ENCODE measurements around the gene SERPIND1. TPM values are rescaled to one million over a fixed set of nuclear protein-coding genes. Genes with fewer than 3 reads are reported as not detected.

Gene SERPIND1
- total and polyA plus RNA-seq, 2 experiments from 2014 or later = not detected

DNA sequence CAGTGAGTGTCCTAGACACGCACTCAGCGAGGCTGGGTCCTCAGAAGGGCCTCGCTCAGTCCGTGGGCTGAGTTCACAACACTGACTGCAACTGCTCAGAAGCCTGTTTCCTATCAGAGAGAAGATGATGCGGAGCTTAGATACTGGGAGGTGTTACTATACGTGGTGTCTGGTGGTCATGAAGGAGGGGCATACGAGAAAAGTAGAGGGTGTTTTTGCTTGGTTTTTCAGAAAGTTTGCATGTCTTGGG is 9.5 kb upstream of the SERPIND1 start:
- Mint-ChIP-seq H3K4me3 (no peak overlapping the region), H3K27ac (no peak overlapping the region), H3K36me3 (ENCODE audit: low read depth) (peaks cover 9% of the 10 kb centered on the region), H3K9me3 (no peaks in the 10 kb centered on the region), H3K4me1 (no peaks in the 10 kb centered on the region), H3K27me3 (ENCODE audit: insufficient read depth, low read depth, poor library complexity) (peaks cover 5% of the 10 kb centered on the region)
- Histone ChIP-seq H3K79me2 (replicated peaks; ENCODE audit: insufficient read depth) (no peaks in the 10 kb centered on the region), H3K27me3 (ENCODE audit: insufficient read depth) (no peaks in the 10 kb centered on the region), H4K20me1 (replicated peaks; ENCODE audit: insufficient read depth) (no peaks in the 10 kb centered on the region), H2AFZ (no peak overlapping the region), H3K9me2 (ENCODE audit: insufficient read depth) (no peaks in the 10 kb centered on the region), H3K4me1 (ENCODE audit: insufficient read depth) (no peaks in the 10 kb centered on the region), H3K36me3 (ENCODE audit: insufficient read depth) (no peaks in the 10 kb centered on the region), H3K4me2 (no peak overlapping the region), H3K4me3 (no peak overlapping the region), H3F3A (replicated peaks; ENCODE audit: low read depth) (no peaks in the 10 kb centered on the region), H3K27ac (ENCODE audit: low read depth) (no peak overlapping the region)
- DNase-seq (ENCODE audit: low spot score) (no peak), ATAC-seq (no peak)
- TF ChIP-seq, protein P1, sequence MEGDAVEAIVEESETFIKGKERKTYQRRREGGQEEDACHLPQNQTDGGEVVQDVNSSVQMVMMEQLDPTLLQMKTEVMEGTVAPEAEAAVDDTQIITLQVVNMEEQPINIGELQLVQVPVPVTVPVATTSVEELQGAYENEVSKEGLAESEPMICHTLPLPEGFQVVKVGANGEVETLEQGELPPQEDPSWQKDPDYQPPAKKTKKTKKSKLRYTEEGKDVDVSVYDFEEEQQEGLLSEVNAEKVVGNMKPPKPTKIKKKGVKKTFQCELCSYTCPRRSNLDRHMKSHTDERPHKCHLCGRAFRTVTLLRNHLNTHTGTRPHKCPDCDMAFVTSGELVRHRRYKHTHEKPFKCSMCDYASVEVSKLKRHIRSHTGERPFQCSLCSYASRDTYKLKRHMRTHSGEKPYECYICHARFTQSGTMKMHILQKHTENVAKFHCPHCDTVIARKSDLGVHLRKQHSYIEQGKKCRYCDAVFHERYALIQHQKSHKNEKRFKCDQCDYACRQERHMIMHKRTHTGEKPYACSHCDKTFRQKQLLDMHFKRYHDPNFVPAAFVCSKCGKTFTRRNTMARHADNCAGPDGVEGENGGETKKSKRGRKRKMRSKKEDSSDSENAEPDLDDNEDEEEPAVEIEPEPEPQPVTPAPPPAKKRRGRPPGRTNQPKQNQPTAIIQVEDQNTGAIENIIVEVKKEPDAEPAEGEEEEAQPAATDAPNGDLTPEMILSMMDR (conservative IDR thresholded peaks at IDR 0.05; ENCODE audit: low read depth in 2 of 2) = no peak
- TF ChIP-seq, protein P2, sequence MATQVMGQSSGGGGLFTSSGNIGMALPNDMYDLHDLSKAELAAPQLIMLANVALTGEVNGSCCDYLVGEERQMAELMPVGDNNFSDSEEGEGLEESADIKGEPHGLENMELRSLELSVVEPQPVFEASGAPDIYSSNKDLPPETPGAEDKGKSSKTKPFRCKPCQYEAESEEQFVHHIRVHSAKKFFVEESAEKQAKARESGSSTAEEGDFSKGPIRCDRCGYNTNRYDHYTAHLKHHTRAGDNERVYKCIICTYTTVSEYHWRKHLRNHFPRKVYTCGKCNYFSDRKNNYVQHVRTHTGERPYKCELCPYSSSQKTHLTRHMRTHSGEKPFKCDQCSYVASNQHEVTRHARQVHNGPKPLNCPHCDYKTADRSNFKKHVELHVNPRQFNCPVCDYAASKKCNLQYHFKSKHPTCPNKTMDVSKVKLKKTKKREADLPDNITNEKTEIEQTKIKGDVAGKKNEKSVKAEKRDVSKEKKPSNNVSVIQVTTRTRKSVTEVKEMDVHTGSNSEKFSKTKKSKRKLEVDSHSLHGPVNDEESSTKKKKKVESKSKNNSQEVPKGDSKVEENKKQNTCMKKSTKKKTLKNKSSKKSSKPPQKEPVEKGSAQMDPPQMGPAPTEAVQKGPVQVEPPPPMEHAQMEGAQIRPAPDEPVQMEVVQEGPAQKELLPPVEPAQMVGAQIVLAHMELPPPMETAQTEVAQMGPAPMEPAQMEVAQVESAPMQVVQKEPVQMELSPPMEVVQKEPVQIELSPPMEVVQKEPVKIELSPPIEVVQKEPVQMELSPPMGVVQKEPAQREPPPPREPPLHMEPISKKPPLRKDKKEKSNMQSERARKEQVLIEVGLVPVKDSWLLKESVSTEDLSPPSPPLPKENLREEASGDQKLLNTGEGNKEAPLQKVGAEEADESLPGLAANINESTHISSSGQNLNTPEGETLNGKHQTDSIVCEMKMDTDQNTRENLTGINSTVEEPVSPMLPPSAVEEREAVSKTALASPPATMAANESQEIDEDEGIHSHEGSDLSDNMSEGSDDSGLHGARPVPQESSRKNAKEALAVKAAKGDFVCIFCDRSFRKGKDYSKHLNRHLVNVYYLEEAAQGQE (IDR thresholded peaks at IDR 0.05; ENCODE audit: unreplicated experiment) = no peak
- no peak for TF ChIP-seq STAT1 (IDR thresholded peaks at IDR 0.05; ENCODE audit: unreplicated experiment)
- no peak for TF ChIP-seq EZH2phosphoT487 (IDR thresholded peaks at IDR 0.05; ENCODE audit: unreplicated experiment)
- TF ChIP-seq ETS1 (IDR thresholded peaks at IDR 0.05) = no peak
- no peak for TF ChIP-seq NANOG (IDR thresholded peaks at IDR 0.05; ENCODE audit: borderline replicate concordance)
- TF ChIP-seq CREB1 (CRISPR knock-in tag; IDR thresholded peaks at IDR 0.05; ENCODE audit: low read depth) = no peak

GRCh38 chr22:20764729-20765128 is 9.2 kb upstream of the SERPIND1 start:
- Histone ChIP-seq H3K4me3 (no peak overlapping the region), H3K4me1 (ENCODE audit: insufficient read depth) (no peaks in the 10 kb centered on the region), H3K27me3 (ENCODE audit: insufficient read depth) (no peaks in the 10 kb centered on the region), H3K27ac (ENCODE audit: low read depth) (no peak overlapping the region), H4K20me1 (replicated peaks; ENCODE audit: insufficient read depth) (no peaks in the 10 kb centered on the region), H3K79me2 (replicated peaks; ENCODE audit: insufficient read depth) (no peaks in the 10 kb centered on the region), H3F3A (replicated peaks; ENCODE audit: low read depth) (no peaks in the 10 kb centered on the region), H3K9me2 (ENCODE audit: insufficient read depth) (no peaks in the 10 kb centered on the region), H3K36me3 (ENCODE audit: insufficient read depth) (no peaks in the 10 kb centered on the region), H3K4me2 (no peak overlapping the region), H2AFZ (no peak overlapping the region)
- no peak overlapping the region for H3K27ac Mint-ChIP-seq
- H3K9me3 Mint-ChIP-seq = no peaks in the 10 kb centered on the region
- no peak overlapping the region for H3K4me3 Mint-ChIP-seq
- ATAC-seq (no peak), DNase-seq (ENCODE audit: low spot score) (no peak)
- peaks cover 9% of the 10 kb centered on the region for H3K36me3 Mint-ChIP-seq (ENCODE audit: low read depth)
- H3K4me1 Mint-ChIP-seq = no peaks in the 10 kb centered on the region
- H3K27me3 Mint-ChIP-seq (ENCODE audit: insufficient read depth, low read depth, poor library complexity) = peaks cover 6% of the 10 kb centered on the region
- TF ChIP-seq CREB1 (CRISPR knock-in tag; IDR thresholded peaks at IDR 0.05; ENCODE audit: low read depth) = no peak
- TF ChIP-seq NANOG (IDR thresholded peaks at IDR 0.05; ENCODE audit: borderline replicate concordance) = no peak
- TF ChIP-seq ETS1 (IDR thresholded peaks at IDR 0.05) = no peak
- TF ChIP-seq EZH2phosphoT487 (IDR thresholded peaks at IDR 0.05; ENCODE audit: unreplicated experiment) = no peak
- TF ChIP-seq POLR2AphosphoS5 (IDR thresholded peaks at IDR 0.05; ENCODE audit: low read depth) = no peak
- TF ChIP-seq, protein P2 (IDR thresholded peaks at IDR 0.05; ENCODE audit: unreplicated experiment) = no peak
- TF ChIP-seq JUNB (IDR thresholded peaks at IDR 0.05; ENCODE audit: unreplicated experiment) = no peak
- TF ChIP-seq ZNF114 (CRISPR knock-in tag; IDR thresholded peaks at IDR 0.05) = no peak
- TF ChIP-seq ZNF331 (CRISPR knock-in tag; IDR thresholded peaks at IDR 0.05; ENCODE audit: low read depth) = no peak
- no peak for TF ChIP-seq EZH2 (IDR thresholded peaks at IDR 0.05; ENCODE audit: low read depth, unreplicated experiment)

All from GM23338 (cell line).